Calu3 (cell line): ENCODE data around the gene NOL4L. TPM values are rescaled to one million over a fixed set of nuclear protein-coding genes. Genes with fewer than 3 reads are reported as not detected.

Experiments
- BruUV-seq: library from RNA; stranded (reverse); fragments of 400-500 nt; replicated peaks from 2 replicates; lab custom pipeline; 2021; lab: Mats Ljungman, UMichigan
- CTCF ChIA-PET: fragments of 300-600 bp; sonication (Branson Sonifier 250); formaldehyde crosslinking; loops from one replicate; lab custom pipeline; 2022; ENCODE audit warnings: antibody characterized with exemption; lab: Charles Lee
- DNase-seq: peaks from one replicate; pipeline ENCODE4 v3.0.0; 2022
- H3K27ac Mint-ChIP-seq: one replicate; pipeline ENCODE4 v1.8.0; 2022; ENCODE audit warnings: mixed read lengths; ENCODE audit not compliant: unreplicated experiment
- H3K27me3 Mint-ChIP-seq: one replicate; pipeline ENCODE4 v1.8.0; 2022; ENCODE audit warnings: mixed read lengths; ENCODE audit not compliant: unreplicated experiment
- H3K36me3 Mint-ChIP-seq: one replicate; pipeline ENCODE4 v1.8.0; 2022; ENCODE audit warnings: mild to moderate bottlenecking, moderate library complexity, mixed read lengths; ENCODE audit not compliant: insufficient read depth, unreplicated experiment
- H3K4me1 Mint-ChIP-seq: one replicate; pipeline ENCODE4 v1.8.0; 2022; ENCODE audit warnings: mild to moderate bottlenecking, low read depth, mixed read lengths; ENCODE audit not compliant: unreplicated experiment
- H3K4me3 Mint-ChIP-seq: one replicate; pipeline ENCODE4 v1.8.0; 2022; ENCODE audit warnings: mild to moderate bottlenecking, low read depth, moderate library complexity, mixed read lengths; ENCODE audit not compliant: unreplicated experiment
- H3K9me3 Mint-ChIP-seq: one replicate; pipeline ENCODE4 v1.8.0; 2022; ENCODE audit warnings: low read depth, mixed read lengths; ENCODE audit not compliant: unreplicated experiment
- CTCF ChIP-seq: fragments of 200-600 bp; IDR thresholded peaks from one replicate; pipeline ENCODE4 v1.8.0; 2022; ENCODE audit warnings: antibody characterized with exemption; ENCODE audit not compliant: unreplicated experiment
- intact Hi-C: fragments of 100-400 bp; cut with micrococcal nuclease; formaldehyde crosslinking; loops from one replicate; pipeline ENCODE4 v1.10.0; 2022; ENCODE audit not compliant: unreplicated experiment
- total RNA-seq: library from RNA; stranded (reverse); gene quantifications from 2 replicates; pipeline ENCODE4 v1.2.3, GENCODE V29; 2022

NOL4L gene
- total RNA-seq, 1 experiment from 2014 or later = 46.9 TPM

DNA sequence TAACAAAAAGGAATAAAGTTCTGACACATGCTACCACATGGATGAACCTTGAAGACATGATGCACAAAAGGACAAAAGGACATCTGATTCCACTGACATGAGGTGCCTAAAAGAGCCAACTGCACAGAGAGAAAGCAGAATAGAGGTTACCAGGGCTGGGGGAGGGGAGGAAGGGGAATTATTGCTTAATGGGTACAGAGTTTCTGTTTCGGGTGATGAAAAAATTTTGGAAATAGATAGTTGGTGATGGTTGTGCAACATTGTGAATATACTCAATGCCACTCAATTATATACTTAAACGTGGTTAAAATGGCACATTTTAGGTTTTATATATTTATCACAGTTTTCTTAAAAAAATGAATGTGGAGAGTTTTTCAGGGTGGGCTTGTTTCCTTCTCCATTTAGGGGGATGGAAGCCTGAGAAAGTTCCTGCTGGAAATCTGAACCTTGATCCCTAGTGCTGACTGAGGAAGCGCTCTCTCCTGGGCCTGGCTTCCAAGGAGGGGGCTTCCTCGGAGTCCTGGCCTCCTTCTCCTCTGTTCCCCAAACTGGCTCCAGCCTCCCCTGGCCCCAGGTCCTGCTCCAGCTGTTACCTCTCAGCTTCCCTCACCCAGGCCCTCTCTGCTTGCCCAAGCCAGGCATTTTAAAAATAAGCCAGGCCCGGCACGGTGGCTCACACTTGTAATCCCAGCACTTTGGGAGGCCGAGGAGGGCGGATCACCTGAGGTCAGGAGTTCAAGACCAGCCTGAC lies 79.2 kb downstream of the NOL4L start:
- intact Hi-C loops = no loop called here
- H3K27ac Mint-ChIP-seq = no peak overlapping the region
- no peak for TF ChIP-seq CTCF
- BruUV-seq = no TSS peak
- peaks cover 3% of the 10 kb centered on the region for H3K4me1 Mint-ChIP-seq
- H3K9me3 Mint-ChIP-seq = no peaks in the 10 kb centered on the region
- DNase-seq = no peak
- H3K4me3 Mint-ChIP-seq = no peak overlapping the region
- CTCF ChIA-PET = interaction anchor here (0.6 kb wide), 3 partner anchors 29 to 880 kb away, joined by 3 to 4 read pairs (median 3); no protein-coding TSS in a partner anchor
- H3K27me3 Mint-ChIP-seq = peaks cover 17% of the 10 kb centered on the region
- H3K36me3 Mint-ChIP-seq = no peaks in the 10 kb centered on the region

DNA sequence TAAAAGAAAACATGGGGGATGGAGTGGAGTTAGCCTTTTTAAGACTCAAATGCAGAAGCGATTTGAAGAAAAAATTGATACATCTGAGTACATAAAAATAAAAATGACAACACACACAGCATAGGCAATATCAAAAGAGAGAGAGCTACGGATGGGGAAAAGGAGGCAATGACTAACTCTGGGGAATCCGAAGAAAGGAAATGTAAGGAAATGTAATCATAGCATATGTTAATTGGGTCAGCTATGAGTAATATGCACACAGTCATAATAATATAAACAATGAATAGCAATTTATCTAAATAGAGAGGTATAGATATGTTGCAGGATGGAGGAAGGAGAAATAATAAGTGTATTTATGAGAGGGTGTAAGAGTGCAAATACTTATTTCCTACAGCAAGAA lies 83.4 kb downstream of the NOL4L start:
- no peaks in the 10 kb centered on the region for H3K36me3 Mint-ChIP-seq
- no peaks in the 10 kb centered on the region for H3K4me1 Mint-ChIP-seq
- intact Hi-C loops = no loop called here
- peaks cover 1% of the 10 kb centered on the region for H3K27me3 Mint-ChIP-seq
- no peak overlapping the region for H3K4me3 Mint-ChIP-seq
- BruUV-seq = no TSS peak
- no peak for TF ChIP-seq CTCF
- H3K27ac Mint-ChIP-seq = no peak overlapping the region
- no peaks in the 10 kb centered on the region for H3K9me3 Mint-ChIP-seq
- CTCF ChIA-PET = interaction anchor here (0.6 to 0.9 kb wide), 2 partner anchors 9 to 119 kb away, joined by 3 to 4 read pairs; no protein-coding TSS in a partner anchor
- DNase-seq = no peak

GRCh38 chr20:32497589-32498224 lies 87.4 kb downstream of the NOL4L start:
- CTCF ChIA-PET = interaction anchor here (0.6 to 1.0 kb wide), 3 partner anchors 13 to 189 kb away, joined by 3 to 7 read pairs (median 4); no protein-coding TSS in a partner anchor
- DNase-seq = no peak
- Mint-ChIP-seq H3K27ac (no peak overlapping the region), H3K4me1 (no peaks in the 10 kb centered on the region), H3K4me3 (no peak overlapping the region), H3K27me3 (peaks cover 14% of the 10 kb centered on the region), H3K36me3 (no peaks in the 10 kb centered on the region), H3K9me3 (no peaks in the 10 kb centered on the region)
- intact Hi-C loops = no loop called here
- no peak for TF ChIP-seq CTCF
- no TSS peak for BruUV-seq

GRCh38 chr20:32496811-32497533 lies 88.2 kb downstream of the NOL4L start:
- Mint-ChIP-seq H3K9me3 (no peaks in the 10 kb centered on the region), H3K27ac (no peak overlapping the region), H3K4me1 (no peaks in the 10 kb centered on the region), H3K4me3 (no peak overlapping the region), H3K27me3 (peaks cover 14% of the 10 kb centered on the region), H3K36me3 (no peaks in the 10 kb centered on the region)
- TF ChIP-seq CTCF = no peak
- intact Hi-C loops = no loop called here
- no TSS peak for BruUV-seq
- DNase-seq = no peak
- CTCF ChIA-PET = interaction anchor here (0.6 kb wide), 2 partner anchors 12 to 298 kb away, joined by 3 to 7 read pairs; no protein-coding TSS in a partner anchor
